IMR-90 (cell line): ENCODE results near the gene FAM20B. TPM values are rescaled to one million over a fixed set of nuclear protein-coding genes. Genes with fewer than 3 reads are reported as not detected.
A peak's percentile ranks its signal among the peaks of the same experiment; 100 is the strongest.

Experiments used
- ATAC-seq: fragments of 200-7000 bp; cut with Tn5 transposase; 2 replicates; pipeline ENCODE4 v1.9.1; 2020; ENCODE audit warnings: low read depth, mild to moderate bottlenecking, moderate library complexity
- BruUV-seq: library from RNA; stranded (reverse); fragments of 400-500 nt; replicated peaks from 2 replicates; lab custom pipeline; 2021; lab: Mats Ljungman, UMichigan
- CTCF ChIA-PET: fragments of 300-600 bp; formaldehyde crosslinking; extraction: SDS; loops from one replicate; lab custom pipeline; 2021; ENCODE audit warnings: antibody characterized with exemption; lab: Yijun Ruan, JAX
- POLR2A ChIA-PET: fragments of 300-600 bp; sonication (Branson Sonifier 250); formaldehyde crosslinking; loops from one replicate; lab custom pipeline; 2022; ENCODE audit warnings: antibody characterized with exemption; ENCODE audit not compliant: unreplicated experiment; lab: Charles Lee
- DNase-seq: peaks from one replicate; pipeline ENCODE4 v3.0.0; 2013
- H2AFZ ChIP-seq: replicated peaks from 2 replicates; pipeline ENCODE3; 2013; ENCODE audit warnings: low read length, mild to moderate bottlenecking; ENCODE audit not compliant: poor library complexity
- H2AK5ac ChIP-seq: 2 replicates; pipeline ENCODE4 v1.6.1; 2013; ENCODE audit warnings: low read depth, low read length, inconsistent platforms
- H2AK9ac ChIP-seq: replicated peaks from 2 replicates; pipeline ENCODE3; 2013; ENCODE audit warnings: mild to moderate bottlenecking, low read depth, low read length, moderate library complexity; ENCODE audit not compliant: poor library complexity
- H2BK120ac ChIP-seq: 2 replicates; pipeline ENCODE4 v1.6.1; 2013; ENCODE audit warnings: low read depth, low read length, inconsistent platforms
- H2BK15ac ChIP-seq: 3 replicates; pipeline ENCODE4 v1.6.1; 2013; ENCODE audit warnings: low read depth, low read length, inconsistent platforms
- H2BK20ac ChIP-seq: 2 replicates; pipeline ENCODE4 v1.6.1; 2013; ENCODE audit warnings: low read depth, mild to moderate bottlenecking, inconsistent platforms, low read length, moderate library complexity
- H2BK5ac ChIP-seq: 2 replicates; pipeline ENCODE4 v1.6.1; 2013; ENCODE audit warnings: mild to moderate bottlenecking, low read depth, low read length, inconsistent platforms; ENCODE audit not compliant: poor library complexity, severe bottlenecking
- H3K14ac ChIP-seq: replicated peaks from 2 replicates; pipeline ENCODE4 v1.6.1; 2013; ENCODE audit warnings: low read depth, low read length, inconsistent platforms
- H3K18ac ChIP-seq: 2 replicates; pipeline ENCODE4 v1.6.1; 2013; ENCODE audit warnings: low read depth, low read length, control low read depth
- H3K23ac ChIP-seq: 2 replicates; pipeline ENCODE4 v1.6.1; 2013; ENCODE audit warnings: low read depth, low read length, inconsistent platforms
- H3K27ac ChIP-seq: 2 replicates; pipeline ENCODE4 v1.5.1; 2013; ENCODE audit warnings: mild to moderate bottlenecking, control low read depth, low read length; ENCODE audit not compliant: insufficient read depth
- H3K27me3 ChIP-seq: 2 replicates; pipeline ENCODE4 v1.6.1; 2013; ENCODE audit warnings: low read length; ENCODE audit not compliant: control insufficient read depth, insufficient read depth
- H3K36me3 ChIP-seq: 2 replicates; pipeline ENCODE4 v1.6.1; 2013; ENCODE audit warnings: low read length, mixed read lengths; ENCODE audit not compliant: control insufficient read depth, insufficient read depth
- H3K4ac ChIP-seq: 2 replicates; pipeline ENCODE4 v1.6.1; 2013; ENCODE audit warnings: low read depth, low read length, inconsistent platforms
- H3K4me1 ChIP-seq: 2 replicates; pipeline ENCODE4 v1.6.1; 2013; ENCODE audit warnings: low read length, mixed read lengths; ENCODE audit not compliant: control insufficient read depth, insufficient read depth
- H3K4me2 ChIP-seq: 2 replicates; pipeline ENCODE4 v1.6.1; 2013; ENCODE audit warnings: low read depth, mild to moderate bottlenecking, control low read depth, low read length, moderate library complexity
- H3K4me3 ChIP-seq: 2 replicates; pipeline ENCODE4 v1.5.1; 2013; ENCODE audit warnings: low read depth, mild to moderate bottlenecking, control low read depth, low read length, moderate library complexity; ENCODE audit not compliant: insufficient read depth
- H3K56ac ChIP-seq: 2 replicates; pipeline ENCODE4 v1.6.1; 2013; ENCODE audit warnings: low read length, inconsistent platforms; ENCODE audit not compliant: insufficient read depth; ENCODE audit errors: extremely low read depth
- H3K79me1 ChIP-seq, 2 experiments: 2 replicates each; pipeline ENCODE4 v1.6.1; 2013; ENCODE audit warnings: low read length in 2 of 2, inconsistent platforms in 1 of 2, low read depth in 1 of 2
- H3K9ac ChIP-seq: 2 replicates; pipeline ENCODE4 v1.6.1; 2013; ENCODE audit warnings: low read depth, low read length, control low read depth
- H3K9me1 ChIP-seq: 2 replicates; pipeline ENCODE4 v1.6.1; 2013; ENCODE audit warnings: low read length, inconsistent platforms; ENCODE audit not compliant: insufficient read depth
- H3K9me3 ChIP-seq: 2 replicates; pipeline ENCODE4 v1.6.1; 2013; ENCODE audit warnings: low read length; ENCODE audit not compliant: control insufficient read depth, insufficient read depth
- H4K20me1 ChIP-seq: 2 replicates; pipeline ENCODE4 v1.6.1; 2013; ENCODE audit warnings: low read length, inconsistent platforms; ENCODE audit not compliant: insufficient read depth
- H4K5ac ChIP-seq: 2 replicates; pipeline ENCODE4 v1.6.1; 2013; ENCODE audit warnings: mild to moderate bottlenecking, low read depth, low read length, control low read depth
- H4K8ac ChIP-seq, 2 experiments: 2 replicates each; pipeline ENCODE4 v1.6.1; 2013; ENCODE audit warnings: low read depth in 2 of 2, low read length in 2 of 2, control low read depth in 1 of 2, inconsistent platforms in 1 of 2
- H4K91ac ChIP-seq: 2 replicates; pipeline ENCODE4 v1.6.1; 2013; ENCODE audit warnings: low read depth, low read length, inconsistent platforms; ENCODE audit not compliant: insufficient read depth
- CEBPB ChIP-seq: IDR thresholded peaks from 2 replicates; pipeline ENCODE4 v1.6.1; 2012; ENCODE audit warnings: low read depth, low read length, improper control_type of control experiment
- CHD1 ChIP-seq: IDR thresholded peaks from 2 replicates; pipeline ENCODE4 v1.6.1; 2012; ENCODE audit warnings: low read depth, low read length, improper control_type of control experiment
- FOS ChIP-seq: fragments of 150-350 bp; IDR thresholded peaks from 2 replicates; pipeline ENCODE4 v1.6.1; 2016; ENCODE audit warnings: low read depth, low read length
- NFE2L2 ChIP-seq: fragments of 150-350 bp; IDR thresholded peaks from 2 replicates; pipeline ENCODE4 v1.6.1; 2016; ENCODE audit warnings: low read depth, mild to moderate bottlenecking, low read length
- RAD21 ChIP-seq: IDR thresholded peaks from 2 replicates; pipeline ENCODE4 v1.6.1; 2012; ENCODE audit warnings: low read length, improper control_type of control experiment
- RCOR1 ChIP-seq: IDR thresholded peaks from 2 replicates; pipeline ENCODE4 v1.6.1; 2012; ENCODE audit warnings: mild to moderate bottlenecking, low read length, improper control_type of control experiment; ENCODE audit not compliant: insufficient replicate concordance
- RFX5 ChIP-seq: IDR thresholded peaks from 2 replicates; pipeline ENCODE4 v1.8.0; 2012; ENCODE audit warnings: low read depth, mild to moderate bottlenecking, low read length, moderate library complexity
- SMC3 ChIP-seq: fragments of 150-350 bp; IDR thresholded peaks from 2 replicates; pipeline ENCODE4 v1.6.1; 2016; ENCODE audit warnings: low read depth, mild to moderate bottlenecking, antibody characterized with exemption, low read length, moderate library complexity
- WGBS, 2 experiments: methylation state at CpG; one replicate each; pipeline versions ENCODE4 v1.1.5 to v1.1.7; 2013; ENCODE audit warnings: missing lambda C conversion rate in 2 of 2; ENCODE audit not compliant: insufficient read length in 1 of 2; ENCODE audit errors: extremely low coverage in 2 of 2; 5-methylcytosine and 5-hydroxymethylcytosine counted together
- dilution Hi-C: fragments of 300-500 bp; cut with HindIII; formaldehyde crosslinking; loops from one replicate; pipeline ENCODE4 v1.14.3; 2018; ENCODE audit warnings: low sequenced_read_pairs; ENCODE audit not compliant: unreplicated experiment
- in situ Hi-C: fragments of 300-500 bp; cut with MboI; formaldehyde crosslinking; loops from 3 replicates; pipeline ENCODE4 v1.14.3; 2019; ENCODE audit warnings: low sequenced_read_pairs, inconsistent platforms, mixed read lengths
- intact Hi-C: fragments of 100-400 bp; cut with micrococcal nuclease; formaldehyde crosslinking; loops from 2 replicates; pipeline ENCODE4 v1.10.0; 2022
- polyA plus RNA-seq, 3 experiments: library from polyadenylated mRNA; depleted of rRNA; stranded (reverse); fragments of >200 nt; gene quantifications; 2 replicates each; pipeline ENCODE4 v1.2.3, GENCODE V29; 2012; ENCODE audit warnings: low replicate concordance in 1 of 3
- total RNA-seq: library from RNA; depleted of rRNA; stranded (reverse); fragments of >200 nt; gene quantifications from 2 replicates; pipeline ENCODE4 v1.2.3, GENCODE V29; 2012
- TF ChIP-seq, protein P1 (sequence below): fragments of 150-350 bp; IDR thresholded peaks from 2 replicates; pipeline ENCODE4 v1.6.1; 2017; ENCODE audit warnings: mild to moderate bottlenecking, antibody characterized with exemption, low read length, low read depth
- TF ChIP-seq, protein P2 (sequence below): conservative IDR thresholded peaks from 2 replicates; pipeline ENCODE4 v1.5.1; 2012; ENCODE audit warnings: mild to moderate bottlenecking, low read depth, low read length, improper control_type of control experiment
- TF ChIP-seq, protein P3 (sequence below): fragments of 150-350 bp; IDR thresholded peaks from 2 replicates; pipeline ENCODE4 v1.6.1; 2016; ENCODE audit warnings: low read depth, mild to moderate bottlenecking, low read length, moderate library complexity, borderline replicate concordance

Gene FAM20B
- total and polyA plus RNA-seq, 2 of the 4 experiments (the other 2 are of a cell fraction): 17.1 to 38.4 TPM

DNA sequence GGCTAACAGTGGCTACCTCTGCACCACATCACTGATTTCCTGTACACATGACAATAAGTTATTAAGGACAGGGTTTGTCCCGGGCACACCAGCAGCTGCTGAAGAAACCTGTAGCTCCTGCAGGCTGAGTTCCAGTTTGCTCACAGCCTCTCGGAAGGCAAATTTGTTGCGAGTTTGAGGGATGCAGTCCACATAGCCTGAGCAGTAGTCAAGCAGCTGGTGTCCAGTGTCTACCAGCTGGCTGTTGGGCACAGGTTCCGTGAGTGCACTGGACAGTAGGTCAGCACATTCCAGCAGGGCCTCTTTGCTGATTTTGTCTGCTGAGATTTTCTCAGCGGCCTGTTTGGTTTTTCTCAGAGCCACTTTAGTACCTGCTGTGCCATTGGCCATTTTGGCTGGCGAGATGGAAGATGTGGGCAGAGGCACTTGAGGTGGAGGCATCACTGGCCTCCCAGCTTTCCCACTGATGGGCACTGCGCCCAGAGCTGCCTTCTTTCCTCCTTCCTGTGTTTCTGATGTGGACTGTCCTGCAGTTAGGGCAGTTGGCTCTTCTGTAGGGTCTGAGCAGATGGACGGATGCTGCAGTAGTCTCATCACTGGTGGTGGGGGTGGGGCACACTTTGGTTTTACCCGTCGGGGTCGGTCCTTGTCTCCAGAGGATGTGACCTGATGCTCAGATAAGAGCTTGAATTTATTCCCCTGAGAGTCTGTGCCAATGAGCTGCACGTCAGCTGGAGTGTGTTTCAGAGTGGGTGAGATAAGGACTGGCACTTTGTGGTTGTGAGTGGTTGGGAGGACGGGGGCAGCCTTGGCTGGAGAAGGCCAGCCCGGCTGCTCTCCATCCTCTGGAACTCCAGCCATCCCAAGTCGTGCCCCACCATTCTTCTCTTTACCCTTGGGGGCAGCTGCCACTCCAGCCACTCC, 82.3 kb downstream of the FAM20B start:
- no peak overlapping the region for H3K18ac ChIP-seq
- no peak overlapping the region; the same call in 1 of the 2 replicates for H3K14ac ChIP-seq
- no peak overlapping the region for H3K23ac ChIP-seq
- no peak overlapping the region for H3K56ac ChIP-seq
- peaks cover 42% of the 10 kb centered on the region for H3K36me3 ChIP-seq
- H2BK5ac ChIP-seq: no peak overlapping the region
- H3K9me1 ChIP-seq: peaks cover 8% of the 10 kb centered on the region
- peaks cover 39 to 70% of the 10 kb centered on the region in 2 experiments for H3K79me1 ChIP-seq
- H2AFZ ChIP-seq: peak overlapping the region; percentile 26
- no peak overlapping the region for H2BK15ac ChIP-seq
- H3K4me3 ChIP-seq: no peak overlapping the region
- H4K5ac ChIP-seq: no peak overlapping the region
- no peak overlapping the region for H3K27ac ChIP-seq
- CTCF ChIA-PET: no interaction called here
- H3K9me3 ChIP-seq: no peaks in the 10 kb centered on the region
- H2AK9ac ChIP-seq: peak overlapping the region; percentile 33
- dilution Hi-C loops (no loop called here), in situ Hi-C loops (no loop called here), intact Hi-C loops (no loop called here)
- H4K8ac ChIP-seq: peak overlapping the region in 1 of 2 experiments; percentile 13; a peak in 1 of 4 replicates
- no peak overlapping the region for H4K91ac ChIP-seq
- H2AK5ac ChIP-seq: no peak overlapping the region
- TF ChIP-seq RFX5 (no peak), CHD1 (no peak), SMC3 (no peak), RAD21 (no peak), CEBPB (no peak), FOS (no peak), NFE2L2 (no peak), RCOR1 (no peak)
- TF ChIP-seq, protein P1, sequence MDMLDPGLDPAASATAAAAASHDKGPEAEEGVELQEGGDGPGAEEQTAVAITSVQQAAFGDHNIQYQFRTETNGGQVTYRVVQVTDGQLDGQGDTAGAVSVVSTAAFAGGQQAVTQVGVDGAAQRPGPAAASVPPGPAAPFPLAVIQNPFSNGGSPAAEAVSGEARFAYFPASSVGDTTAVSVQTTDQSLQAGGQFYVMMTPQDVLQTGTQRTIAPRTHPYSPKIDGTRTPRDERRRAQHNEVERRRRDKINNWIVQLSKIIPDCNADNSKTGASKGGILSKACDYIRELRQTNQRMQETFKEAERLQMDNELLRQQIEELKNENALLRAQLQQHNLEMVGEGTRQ: no peak
- TF ChIP-seq, protein P2, sequence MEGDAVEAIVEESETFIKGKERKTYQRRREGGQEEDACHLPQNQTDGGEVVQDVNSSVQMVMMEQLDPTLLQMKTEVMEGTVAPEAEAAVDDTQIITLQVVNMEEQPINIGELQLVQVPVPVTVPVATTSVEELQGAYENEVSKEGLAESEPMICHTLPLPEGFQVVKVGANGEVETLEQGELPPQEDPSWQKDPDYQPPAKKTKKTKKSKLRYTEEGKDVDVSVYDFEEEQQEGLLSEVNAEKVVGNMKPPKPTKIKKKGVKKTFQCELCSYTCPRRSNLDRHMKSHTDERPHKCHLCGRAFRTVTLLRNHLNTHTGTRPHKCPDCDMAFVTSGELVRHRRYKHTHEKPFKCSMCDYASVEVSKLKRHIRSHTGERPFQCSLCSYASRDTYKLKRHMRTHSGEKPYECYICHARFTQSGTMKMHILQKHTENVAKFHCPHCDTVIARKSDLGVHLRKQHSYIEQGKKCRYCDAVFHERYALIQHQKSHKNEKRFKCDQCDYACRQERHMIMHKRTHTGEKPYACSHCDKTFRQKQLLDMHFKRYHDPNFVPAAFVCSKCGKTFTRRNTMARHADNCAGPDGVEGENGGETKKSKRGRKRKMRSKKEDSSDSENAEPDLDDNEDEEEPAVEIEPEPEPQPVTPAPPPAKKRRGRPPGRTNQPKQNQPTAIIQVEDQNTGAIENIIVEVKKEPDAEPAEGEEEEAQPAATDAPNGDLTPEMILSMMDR: no peak
- TF ChIP-seq, protein P3, sequence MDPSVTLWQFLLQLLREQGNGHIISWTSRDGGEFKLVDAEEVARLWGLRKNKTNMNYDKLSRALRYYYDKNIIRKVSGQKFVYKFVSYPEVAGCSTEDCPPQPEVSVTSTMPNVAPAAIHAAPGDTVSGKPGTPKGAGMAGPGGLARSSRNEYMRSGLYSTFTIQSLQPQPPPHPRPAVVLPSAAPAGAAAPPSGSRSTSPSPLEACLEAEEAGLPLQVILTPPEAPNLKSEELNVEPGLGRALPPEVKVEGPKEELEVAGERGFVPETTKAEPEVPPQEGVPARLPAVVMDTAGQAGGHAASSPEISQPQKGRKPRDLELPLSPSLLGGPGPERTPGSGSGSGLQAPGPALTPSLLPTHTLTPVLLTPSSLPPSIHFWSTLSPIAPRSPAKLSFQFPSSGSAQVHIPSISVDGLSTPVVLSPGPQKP: no peak
- no peak overlapping the region for H2BK20ac ChIP-seq
- H3K4ac ChIP-seq: peak overlapping the region; percentile 11; the same call in 1 of the 2 replicates
- POLR2A ChIA-PET: no interaction called here
- ATAC-seq (no peak), DNase-seq (no peak)
- no peak overlapping the region for H3K9ac ChIP-seq
- peaks cover 27% of the 10 kb centered on the region for H4K20me1 ChIP-seq
- 88% methylated on average over 6 of the region's 15 CpGs; no CpG with 5 or more reads in 1 of the 2 experiments for WGBS, 2 experiments
- H3K4me2 ChIP-seq: no peak overlapping the region
- no peaks in the 10 kb centered on the region for H3K27me3 ChIP-seq
- H2BK120ac ChIP-seq: no peak overlapping the region; the same call in 1 of the 2 replicates
- peaks cover 10% of the 10 kb centered on the region for H3K4me1 ChIP-seq
- no TSS peak for BruUV-seq
